Glomerular visceral epithelial cell (primary cell): ENCODE data around the gene NCOA5.

Experiments
- DNase-seq: peaks from one replicate; pipeline ENCODE4 v3.0.0-alpha.2; 2016; ENCODE audit errors: extremely low spot score

Gene NCOA5

GRCh38 chr20:46040902-46041535 lies 48.7 kb downstream of the NCOA5 start:
- peak; percentile 56 for DNase-seq

GRCh38 chr20:46037036-46037435 lies 52.7 kb downstream of the NCOA5 start:
- no peak for DNase-seq

GRCh38 chr20:46036370-46036769 lies 53.4 kb downstream of the NCOA5 start:
- DNase-seq: no peak

- DNase-seq: no peak
Observed at GRCh38 chr20:46035713-46036112, 54.0 kb downstream of the NCOA5 start.

- DNase-seq: no peak
Observed at GRCh38 chr20:46035253-46035652, 54.5 kb downstream of the NCOA5 start.

- DNase-seq: no peak
Observed at GRCh38 chr20:46034039-46034438, 55.7 kb downstream of the NCOA5 start.

GRCh38 chr20:46031701-46032254 lies 58.0 kb downstream of the NCOA5 start:
- DNase-seq: peak; percentile 16

GRCh38 chr20:46031014-46031569 lies 58.7 kb downstream of the NCOA5 start:
- DNase-seq: no peak

GRCh38 chr20:46030284-46031013 lies 59.3 kb downstream of the NCOA5 start:
- DNase-seq: no peak

GRCh38 chr20:46028772-46029371 lies 60.9 kb downstream of the NCOA5 start, which contains the start of gene SLC12A5:
SLC12A5 (plus strand) TSS chr20:46029215; CDS start chr20:46029345, 130 bp downstream.
- DNase-seq: no peak

- DNase-seq: no peak
Observed at GRCh38 chr20:46028110-46028509, 61.7 kb downstream of the NCOA5 start.

GRCh38 chr20:46027245-46027853 lies 62.4 kb downstream of the NCOA5 start:
- peak; percentile 64 for DNase-seq

GRCh38 chr20:46025376-46025783 lies 64.4 kb downstream of the NCOA5 start:
- no peak for DNase-seq

- DNase-seq: peak; percentile 40
Observed at GRCh38 chr20:46023999-46024398, 65.8 kb downstream of the NCOA5 start.

- no peak for DNase-seq
Observed at GRCh38 chr20:46023148-46023484, 66.6 kb downstream of the NCOA5 start.

- peak; percentile 75 for DNase-seq
Observed at GRCh38 chr20:46022411-46023147, 67.2 kb downstream of the NCOA5 start.

- DNase-seq: peak; percentile 58
Observed at GRCh38 chr20:46021361-46022359, 68.1 kb downstream of the NCOA5 start.

GRCh38 chr20:46020555-46020954 lies 69.2 kb downstream of the NCOA5 start:
- no peak for DNase-seq

GRCh38 chr20:46018611-46019010 lies 71.2 kb downstream of the NCOA5 start:
- no peak for DNase-seq

GRCh38 chr20:46018112-46018511 lies 71.7 kb downstream of the NCOA5 start:
- no peak for DNase-seq
